Adrenal gland (tissue), 5 donors: ENCODE results near the gene PTPRD.

Source experiments
- POLR2A ChIP-seq, 2 donors: fragments of 450-650 bp; IDR thresholded peaks; one replicate each; pipeline ENCODE4 v1.6.1; 2017; ENCODE audit warnings: antibody characterized with exemption in 2 of 2, mild to moderate bottlenecking in 2 of 2, moderate library complexity in 1 of 2
- TF ChIP-seq, protein P1 (sequence below), 6 experiments: fragments of 450-650 bp in 4 of 6; fragments of 200-600 bp in 2 of 6; sonication (generic) in 1 of 6; IDR thresholded peaks; 1 replicate in 5 of 6; 2 replicates in 1 of 6; pipeline versions ENCODE4 v1.5.1 to v1.8.0; 2016 to 2021; ENCODE audit warnings: antibody characterized with exemption in 6 of 6, mild to moderate bottlenecking in 2 of 6, moderate library complexity in 1 of 6
- donor health status: DM: no; HTN: no; CAD: no.

GRCh38 chr9:8958358-8958757, 1654.4 kb downstream of the PTPRD start:
- TF ChIP-seq, protein P1, sequence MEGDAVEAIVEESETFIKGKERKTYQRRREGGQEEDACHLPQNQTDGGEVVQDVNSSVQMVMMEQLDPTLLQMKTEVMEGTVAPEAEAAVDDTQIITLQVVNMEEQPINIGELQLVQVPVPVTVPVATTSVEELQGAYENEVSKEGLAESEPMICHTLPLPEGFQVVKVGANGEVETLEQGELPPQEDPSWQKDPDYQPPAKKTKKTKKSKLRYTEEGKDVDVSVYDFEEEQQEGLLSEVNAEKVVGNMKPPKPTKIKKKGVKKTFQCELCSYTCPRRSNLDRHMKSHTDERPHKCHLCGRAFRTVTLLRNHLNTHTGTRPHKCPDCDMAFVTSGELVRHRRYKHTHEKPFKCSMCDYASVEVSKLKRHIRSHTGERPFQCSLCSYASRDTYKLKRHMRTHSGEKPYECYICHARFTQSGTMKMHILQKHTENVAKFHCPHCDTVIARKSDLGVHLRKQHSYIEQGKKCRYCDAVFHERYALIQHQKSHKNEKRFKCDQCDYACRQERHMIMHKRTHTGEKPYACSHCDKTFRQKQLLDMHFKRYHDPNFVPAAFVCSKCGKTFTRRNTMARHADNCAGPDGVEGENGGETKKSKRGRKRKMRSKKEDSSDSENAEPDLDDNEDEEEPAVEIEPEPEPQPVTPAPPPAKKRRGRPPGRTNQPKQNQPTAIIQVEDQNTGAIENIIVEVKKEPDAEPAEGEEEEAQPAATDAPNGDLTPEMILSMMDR (IDR thresholded peaks at IDR 0.05), result no peak
- no peak for TF ChIP-seq POLR2A (IDR thresholded peaks at IDR 0.05)
